ENCODE results near the gene CTNNA3.

CTNNA3 gene

DNA sequence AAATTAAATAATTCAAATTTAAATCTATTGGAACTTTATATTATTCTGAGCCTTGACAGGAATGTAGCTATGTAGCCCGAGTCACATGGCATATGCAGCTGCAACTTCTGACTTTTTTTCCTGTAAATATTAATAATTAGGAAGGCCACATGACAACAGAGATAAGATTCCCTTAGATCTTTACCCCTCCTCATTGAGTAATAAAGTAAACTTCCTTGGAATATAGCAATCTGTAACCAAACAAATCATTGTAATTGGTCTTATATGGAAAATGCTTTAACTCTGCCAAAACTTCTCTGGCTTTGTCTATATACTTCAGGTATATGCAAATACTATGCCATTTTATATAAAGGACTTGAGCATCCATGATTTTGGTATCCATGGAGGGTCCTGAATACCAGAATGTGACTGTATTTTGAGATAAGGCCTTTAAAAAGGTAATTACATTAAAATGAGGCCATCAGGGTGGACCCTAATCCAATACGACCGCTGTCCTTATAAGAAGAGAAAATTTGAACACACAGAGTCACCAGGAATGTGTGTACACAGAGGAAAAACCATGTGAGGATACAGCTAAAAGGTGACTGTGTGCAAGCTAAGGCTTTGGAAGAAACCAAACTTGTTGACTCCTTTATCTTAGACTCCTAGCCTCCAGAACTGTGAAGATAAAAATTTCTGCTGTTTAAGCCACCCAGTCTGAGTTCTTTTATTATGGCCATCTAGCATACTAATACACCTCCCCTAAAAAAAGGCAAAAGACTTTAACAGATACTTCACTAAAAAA, 222.0 kb downstream of the CTNNA3 start:
- TF ChIP-seq, protein P1, sequence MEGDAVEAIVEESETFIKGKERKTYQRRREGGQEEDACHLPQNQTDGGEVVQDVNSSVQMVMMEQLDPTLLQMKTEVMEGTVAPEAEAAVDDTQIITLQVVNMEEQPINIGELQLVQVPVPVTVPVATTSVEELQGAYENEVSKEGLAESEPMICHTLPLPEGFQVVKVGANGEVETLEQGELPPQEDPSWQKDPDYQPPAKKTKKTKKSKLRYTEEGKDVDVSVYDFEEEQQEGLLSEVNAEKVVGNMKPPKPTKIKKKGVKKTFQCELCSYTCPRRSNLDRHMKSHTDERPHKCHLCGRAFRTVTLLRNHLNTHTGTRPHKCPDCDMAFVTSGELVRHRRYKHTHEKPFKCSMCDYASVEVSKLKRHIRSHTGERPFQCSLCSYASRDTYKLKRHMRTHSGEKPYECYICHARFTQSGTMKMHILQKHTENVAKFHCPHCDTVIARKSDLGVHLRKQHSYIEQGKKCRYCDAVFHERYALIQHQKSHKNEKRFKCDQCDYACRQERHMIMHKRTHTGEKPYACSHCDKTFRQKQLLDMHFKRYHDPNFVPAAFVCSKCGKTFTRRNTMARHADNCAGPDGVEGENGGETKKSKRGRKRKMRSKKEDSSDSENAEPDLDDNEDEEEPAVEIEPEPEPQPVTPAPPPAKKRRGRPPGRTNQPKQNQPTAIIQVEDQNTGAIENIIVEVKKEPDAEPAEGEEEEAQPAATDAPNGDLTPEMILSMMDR (IDR thresholded peaks at IDR 0.05; ENCODE audit: low read depth, low read length), result no peak
- H3K4me3 ChIP-seq (ENCODE audit: low read depth, low read length), result no peak overlapping the region

GRCh38 chr10:67471022-67471421, 225.0 kb downstream of the CTNNA3 start:
- TF ChIP-seq, protein P1 (IDR thresholded peaks at IDR 0.05; ENCODE audit: low read depth, low read length), result no peak
- no peak overlapping the region for H3K4me3 ChIP-seq (ENCODE audit: low read depth, low read length)

- TF ChIP-seq, protein P1 (IDR thresholded peaks at IDR 0.05; ENCODE audit: low read depth, low read length), result no peak
- no peak overlapping the region for H3K4me3 ChIP-seq (ENCODE audit: low read depth, low read length)
These were observed 231.7 kb downstream of the CTNNA3 start for GRCh38 chr10:67464278-67464677.

GRCh38 chr10:67452892-67453291, 243.1 kb downstream of the CTNNA3 start:
- TF ChIP-seq, protein P1 (IDR thresholded peaks at IDR 0.05; ENCODE audit: low read depth, low read length), result no peak

GRCh38 chr10:67438605-67439304, 257.2 kb downstream of the CTNNA3 start:
- no peak overlapping the region for H3K4me3 ChIP-seq (ENCODE audit: low read depth, low read length)
- TF ChIP-seq, protein P1 (IDR thresholded peaks at IDR 0.05; ENCODE audit: low read depth, low read length), result no peak

More at GRCh38 chr10:67452892-67453291, 243.1 kb downstream of the CTNNA3 start:
- H3K4me3 ChIP-seq (ENCODE audit: low read depth, low read length), result no peak overlapping the region

- TF ChIP-seq, protein P1 (IDR thresholded peaks at IDR 0.05; ENCODE audit: low read depth, low read length), result no peak
- no peak overlapping the region for H3K4me3 ChIP-seq (ENCODE audit: low read depth, low read length)
These were observed 262.7 kb downstream of the CTNNA3 start for GRCh38 chr10:67433276-67433675.

GRCh38 chr10:67402620-67403019, 293.4 kb downstream of the CTNNA3 start:
- TF ChIP-seq, protein P1 (IDR thresholded peaks at IDR 0.05; ENCODE audit: low read depth, low read length), result no peak
- no peak overlapping the region for H3K4me3 ChIP-seq (ENCODE audit: low read depth, low read length)
